Measurements from ENCODE around the gene RIGI.
"Not testable (repeated sequence)": the region's sequence is repeated elsewhere in the genome, so short reads cannot be mapped to it uniquely, and the experiment has no call there.

The RIGI gene

DNA sequence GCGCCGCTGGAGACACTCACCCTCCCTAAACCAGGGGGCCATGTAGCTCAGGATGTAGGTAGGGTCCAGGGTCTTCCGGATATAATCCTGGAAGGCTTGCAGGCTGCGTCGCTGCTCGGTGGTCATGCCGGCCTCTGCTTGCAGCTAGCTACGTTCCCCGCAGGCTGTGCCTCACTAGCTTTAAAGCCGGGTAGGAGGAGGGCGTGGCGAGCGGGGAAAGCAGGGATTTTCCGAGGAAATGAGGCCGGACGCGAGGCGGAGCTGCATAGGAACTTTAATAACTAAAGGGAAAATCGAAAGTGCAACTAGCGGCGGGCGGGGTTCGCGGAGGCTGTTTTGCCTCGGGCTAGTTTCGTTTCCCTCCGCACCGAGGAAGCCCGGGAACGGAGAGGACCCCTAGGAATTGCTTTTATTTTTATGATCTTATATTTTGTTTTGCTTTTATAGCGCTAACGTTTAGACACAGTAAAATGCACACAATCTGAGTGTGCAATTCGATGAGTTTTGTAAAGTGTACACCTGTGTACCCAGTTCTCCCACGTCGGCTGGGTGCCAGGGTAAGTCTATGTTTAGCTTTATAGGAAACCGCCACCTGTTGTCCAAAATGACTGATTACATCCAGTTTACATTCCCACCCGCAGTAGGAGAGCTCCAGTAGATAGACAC lies at the start of gene RIGI:
RIGI (minus strand) TSS at position 156 of the 666 bp plus-strand sequence; CDS start at position 126, 30 bp downstream.
- DNase-seq = peak; percentile 77 to 78

- DNase-seq = no peak
These were observed 48.9 kb upstream of the RIGI start for GRCh38 chr9:32574858-32575257.

DNA sequence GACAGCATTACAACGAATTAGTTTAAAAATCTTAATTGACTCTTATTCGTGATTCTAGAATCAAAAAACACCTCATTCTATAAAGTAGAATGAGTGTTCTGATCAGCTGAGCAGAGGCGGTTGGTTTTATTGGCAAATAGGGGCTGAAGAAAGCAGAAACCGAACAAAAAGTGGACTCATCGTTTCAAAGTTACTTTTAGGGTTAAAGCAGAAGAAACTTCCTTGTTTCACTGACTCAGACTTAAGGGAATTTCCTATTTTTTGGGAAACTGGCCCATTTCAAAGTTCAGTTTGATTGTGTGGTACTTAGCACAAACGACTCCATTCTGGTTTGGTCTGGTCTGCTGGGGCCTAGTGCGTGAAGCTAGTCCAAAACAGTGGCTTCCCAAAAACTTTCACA lies 47.8 kb upstream of the RIGI start:
- DNase-seq = no peak

- peak; percentile 94 to 96 for DNase-seq
These were observed 47.0 kb upstream of the RIGI start, which contains the start of gene NDUFB6 for GRCh38 chr9:32572900-32573523. TSS of gene NDUFB6 (minus strand) at chr9:32573159. CDS start at chr9:32573060, 99 bp downstream.

DNA sequence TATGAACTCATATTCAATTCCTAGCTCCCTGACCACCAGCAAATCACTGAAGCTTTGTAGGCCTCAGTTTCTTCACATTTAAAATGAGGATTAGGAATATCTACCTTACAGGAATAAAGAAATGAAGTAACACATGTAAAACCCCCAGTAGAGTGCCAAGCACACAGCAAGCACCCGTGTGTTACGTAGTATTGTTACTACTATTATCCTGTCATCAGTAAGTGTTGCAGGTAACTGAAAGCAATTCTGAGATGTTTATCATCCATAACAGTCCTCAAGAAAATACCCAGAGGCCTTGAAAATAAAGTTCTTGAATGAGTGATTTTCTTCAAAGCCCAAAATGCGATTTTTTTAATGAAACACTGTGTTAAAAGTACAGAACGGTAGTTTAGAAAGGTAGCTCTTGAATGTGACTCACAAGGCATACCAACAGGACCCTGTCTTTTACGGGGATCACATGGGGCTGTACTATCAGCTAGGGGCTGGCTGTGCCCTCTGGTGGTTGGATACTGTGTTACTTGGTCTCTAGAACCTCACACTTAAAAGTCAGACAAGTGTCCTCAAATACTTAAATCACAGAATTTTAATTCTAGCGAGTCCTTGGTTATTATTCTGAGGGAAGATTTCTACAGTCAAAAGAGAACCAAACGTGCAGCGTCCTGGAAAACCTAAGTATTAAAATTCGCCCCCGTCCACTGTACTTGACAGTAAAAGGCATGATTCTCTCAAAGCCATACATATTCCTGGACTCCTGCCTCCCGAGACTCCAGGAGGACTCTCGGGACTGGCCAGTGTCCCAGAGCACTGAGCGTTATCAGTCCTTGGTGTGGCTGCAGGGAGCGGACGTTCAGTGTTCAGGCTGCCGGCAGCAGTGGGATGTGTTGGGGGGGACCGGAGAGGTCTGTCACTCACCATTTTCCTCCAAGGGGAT lies 46.2 kb upstream of the RIGI start:
- DNase-seq = peak; percentile 60 to 75

- no peak for DNase-seq
These were observed 44.3 kb upstream of the RIGI start for GRCh38 chr9:32570262-32570661.

GRCh38 chr9:32566770-32567169 lies 40.8 kb upstream of the RIGI start:
- DNase-seq = no peak

- no peak for DNase-seq
These were observed 40.0 kb upstream of the RIGI start for GRCh38 chr9:32565967-32566366.

GRCh38 chr9:32558408-32558934 lies 32.5 kb upstream of the RIGI start:
- DNase-seq = no peak

DNA sequence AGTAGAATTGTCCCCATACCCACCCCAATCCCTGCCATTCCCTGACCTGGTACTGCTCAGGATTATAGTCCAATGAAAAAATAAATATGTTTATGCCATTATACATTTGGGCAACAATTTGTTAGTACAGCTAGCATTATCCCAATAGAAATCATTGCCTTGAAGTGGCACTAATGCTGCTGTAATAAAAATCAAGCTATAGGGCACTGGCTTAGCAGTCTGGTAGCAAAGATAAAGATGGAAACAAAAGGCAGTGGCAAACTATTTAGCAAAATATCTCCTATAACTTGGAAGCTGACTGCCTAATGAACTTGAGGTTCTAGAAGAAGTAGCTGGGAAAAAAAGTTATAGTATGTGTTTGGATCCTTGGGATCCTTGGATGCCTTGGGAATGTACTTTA lies 28.6 kb upstream of the RIGI start:
- no peak for DNase-seq

DNA sequence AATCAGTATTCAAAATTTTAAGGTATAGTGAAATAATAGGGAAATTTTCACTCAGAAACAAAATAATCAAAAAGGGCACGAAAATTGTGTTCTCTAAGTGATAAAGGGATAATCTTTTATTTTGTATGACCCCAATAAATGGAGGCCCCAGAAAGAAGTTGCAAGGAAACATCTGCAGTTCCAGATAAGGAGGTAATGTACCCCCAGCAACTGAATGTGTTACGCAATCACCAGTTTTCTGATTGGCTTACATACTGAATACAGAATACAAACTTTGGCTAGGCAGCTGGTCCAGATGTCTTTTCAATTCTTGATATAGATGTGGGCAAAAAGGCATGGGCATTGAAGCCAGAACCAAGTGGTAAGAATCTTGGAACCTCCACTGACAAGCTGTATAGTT lies 28.1 kb upstream of the RIGI start:
- no peak for DNase-seq

- DNase-seq = peak; percentile 90 to 92
These were observed 26.3 kb upstream of the RIGI start, which contains the start of the genes SMIM27 and TOPORS for GRCh38 chr9:32552172-32552872. TSS of gene SMIM27 (plus strand) at chr9:32552327. CDS start at chr9:32552435, 108 bp downstream. TSS of gene TOPORS (minus strand) at chr9:32552586. CDS start at chr9:32552436, 150 bp downstream.

- DNase-seq = peak; percentile 69
These were observed 25.5 kb upstream of the RIGI start for GRCh38 chr9:32551276-32552051.

DNA sequence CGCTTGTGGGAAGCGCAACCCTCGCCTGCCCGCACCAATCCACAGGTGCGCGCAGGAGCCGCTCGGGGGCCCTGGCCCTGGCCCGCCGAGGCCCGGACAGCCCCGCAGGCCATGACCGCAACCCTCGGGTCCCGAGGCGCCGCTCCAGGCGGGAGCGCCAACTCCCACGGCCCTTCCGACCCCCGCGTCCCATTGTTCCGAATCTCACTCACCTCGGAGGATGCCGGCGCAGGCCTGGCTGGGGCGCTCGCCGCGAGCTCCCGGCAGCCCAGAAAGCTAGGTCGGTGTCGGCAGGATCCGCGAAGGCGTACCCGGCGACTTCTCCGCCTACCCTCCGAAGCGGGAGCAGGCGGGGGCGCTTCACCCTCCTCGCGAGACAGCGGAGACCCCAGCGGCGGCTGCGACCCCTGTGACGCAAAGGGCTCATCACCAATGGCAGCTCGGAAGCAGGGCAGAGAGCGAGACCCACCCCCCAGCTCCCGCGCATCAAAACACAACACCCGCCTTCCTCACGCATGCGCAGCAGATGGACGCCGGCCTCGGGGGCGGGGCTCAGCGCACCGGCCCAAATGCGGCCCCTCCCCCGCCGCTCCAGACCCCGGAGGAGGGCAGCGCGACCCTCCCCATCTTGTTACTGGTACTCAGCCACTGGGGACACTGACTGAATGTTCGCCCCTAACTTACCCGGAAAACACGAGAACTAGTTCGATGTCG lies 24.7 kb upstream of the RIGI start:
- peak; percentile 93 for DNase-seq

DNA sequence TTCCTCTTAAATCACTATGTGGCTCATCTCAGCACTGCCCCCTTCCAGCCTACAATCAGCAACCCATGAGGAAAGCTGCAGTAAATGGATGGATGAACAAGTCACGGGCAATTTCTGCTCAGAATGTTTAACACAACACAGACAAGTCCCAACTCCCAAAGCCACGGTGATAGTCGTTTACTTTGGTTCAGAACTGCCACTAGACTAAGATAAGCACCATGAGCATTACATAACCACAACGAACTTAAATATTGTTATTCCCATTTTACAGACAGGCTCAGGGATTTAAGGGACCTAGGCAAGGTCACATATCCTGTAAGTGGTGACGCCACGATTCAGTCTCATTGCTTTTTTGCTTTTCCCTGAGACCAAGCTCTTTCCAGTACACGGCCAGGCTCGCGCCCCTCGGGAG lies 24.2 kb upstream of the RIGI start:
- no peak for DNase-seq

- DNase-seq = not testable (repeated sequence)
These were observed 22.2 kb upstream of the RIGI start for GRCh38 chr9:32548213-32548612.

GRCh38 chr9:32545884-32546283 lies 19.9 kb upstream of the RIGI start:
- no peak for DNase-seq

DNA sequence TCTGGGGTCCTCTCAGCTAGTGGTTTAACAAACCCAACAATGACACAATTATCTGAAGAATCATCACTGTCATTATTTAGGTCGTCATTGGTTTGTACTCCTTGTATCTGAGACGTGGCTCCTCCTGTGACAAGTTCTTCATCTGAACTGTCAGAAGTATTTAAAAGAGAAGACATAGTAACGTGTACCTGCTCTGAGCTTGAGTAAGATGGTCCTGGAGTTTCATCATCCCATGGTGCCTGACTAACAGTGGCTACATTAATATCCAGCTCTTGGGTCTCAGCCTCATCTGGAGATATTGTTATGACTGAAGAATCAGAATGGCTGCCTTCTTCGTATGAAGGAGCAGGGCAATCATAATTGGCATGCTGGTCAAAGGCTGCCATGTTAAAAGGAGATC lies 17.1 kb upstream of the RIGI start:
- DNase-seq = no peak

- DNase-seq = no peak
These were observed 7.8 kb upstream of the RIGI start for GRCh38 chr9:32533816-32534215.

DNA sequence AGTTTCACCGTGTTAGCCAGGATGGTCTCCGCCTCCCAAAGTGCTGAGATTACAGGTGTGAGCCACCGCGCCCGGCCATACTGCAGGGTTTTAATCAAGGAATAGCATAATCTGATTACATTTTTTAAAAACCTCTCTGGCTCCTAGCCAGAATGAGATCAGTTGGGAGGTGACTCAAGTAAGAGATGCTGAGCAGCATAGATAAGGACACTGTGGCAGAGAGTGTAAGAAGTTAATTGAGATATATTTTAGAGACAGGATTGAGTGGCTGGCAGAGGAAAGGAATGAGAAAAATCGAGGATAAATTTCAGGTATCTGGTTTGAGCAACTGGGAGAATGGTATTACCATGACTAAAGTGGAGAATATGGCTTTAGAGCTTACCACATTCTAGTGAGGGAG lies 7.3 kb upstream of the RIGI start:
- DNase-seq = no peak

DNA sequence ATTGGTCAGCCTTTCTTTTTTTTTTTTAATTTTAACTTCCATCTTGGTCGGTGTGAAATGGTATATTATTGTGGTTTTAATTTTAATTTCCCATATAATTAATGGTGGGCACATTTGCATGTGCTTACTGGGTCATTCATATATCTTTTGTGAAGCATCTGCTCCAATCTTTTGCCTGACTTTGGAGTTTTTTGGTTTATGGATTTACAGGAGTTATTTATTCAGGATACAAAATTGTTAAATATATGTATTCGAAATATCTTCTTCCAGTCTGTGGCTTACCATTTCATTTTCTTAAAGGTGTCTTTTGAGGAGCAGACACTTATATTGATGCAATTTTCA lies 682 bp upstream of the RIGI start:
- no peak for DNase-seq
